Measurements from ENCODE around the gene EDIL3. TPM values are rescaled to one million over a fixed set of nuclear protein-coding genes. Genes with fewer than 3 reads are reported as not detected.

Gene EDIL3
- 2.9 and 3.5 TPM in 2 replicates for total RNA-seq

GRCh38 chr5:84384604-84385575 lies at the start of gene EDIL3:
TSS of gene EDIL3 (minus strand) at chr5:84384880. CDS start at chr5:84384374, 506 bp downstream.

Small RNA genes lying within 50 kb of the gene (small RNA-seq; reads per million reads assigned to genes)
- not detected for gene RNU6-448P

Data from vein endothelial cell (primary cell).